Measurements from ENCODE around the gene PEPD. TPM values are rescaled to one million over a fixed set of nuclear protein-coding genes. Genes with fewer than 3 reads are reported as not detected.

The PEPD gene
- polyA plus RNA-seq, 3 donors, result 61.5 to 218 (median 171) TPM

DNA sequence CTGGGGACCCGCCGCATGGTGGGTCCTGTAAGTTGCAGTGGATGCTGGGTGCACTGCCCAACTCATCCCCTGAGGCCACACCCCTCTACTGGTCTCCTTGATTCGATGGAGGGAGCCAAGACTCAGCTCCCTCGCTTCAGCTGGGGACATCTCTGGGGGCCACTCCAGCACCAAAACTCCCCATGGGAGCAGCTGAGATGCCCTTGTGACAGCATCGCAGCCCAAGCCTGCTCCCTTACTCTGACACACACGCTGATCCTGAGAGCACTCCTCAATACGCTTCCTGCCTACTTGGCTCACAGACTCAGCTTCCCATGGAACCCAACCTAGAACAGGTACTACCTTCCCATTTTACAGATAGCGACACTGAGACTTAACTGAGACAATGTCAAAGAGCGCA, 56.2 kb downstream of the PEPD start:
- Histone ChIP-seq H3K9me3 (replicated peaks in 1 of 2; ENCODE audit: control insufficient read depth in 1 of 2, insufficient read depth in 1 of 2, low read length in 2 of 2) (no peaks in the 10 kb centered on the region), H3K36me3 (replicated peaks in 1 of 2; ENCODE audit: control insufficient read depth in 1 of 2, insufficient read depth in 2 of 2, low read length in 2 of 2) (peaks cover 6 to 11% of the 10 kb centered on the region in 2 donors), H3K4me3 (replicated peaks in 1 of 3; ENCODE audit: low read depth in 2 of 3, low read length in 3 of 3) (no peak overlapping the region), H3K27ac (ENCODE audit: low read depth in 1 of 2, low read length in 2 of 2) (no peak overlapping the region), H2AFZ (ENCODE audit: insufficient read depth, low read depth, low read length, poor library complexity, severe bottlenecking) (no peak overlapping the region), H4K20me1 (ENCODE audit: insufficient read depth, low read length) (no peaks in the 10 kb centered on the region), H3K4me1 (ENCODE audit: control insufficient read depth in 1 of 2, insufficient read depth in 2 of 2, low read length in 2 of 2) (no peaks in the 10 kb centered on the region), H3K4me2 (replicated peaks; ENCODE audit: extremely low read depth, low read length, poor library complexity, severe bottlenecking) (no peak overlapping the region), H3K27me3 (ENCODE audit: control insufficient read depth in 2 of 2, insufficient read depth in 2 of 2, low read length in 2 of 2) (no peaks in the 10 kb centered on the region), H3K9ac (ENCODE audit: insufficient read depth, low read length, poor library complexity, severe bottlenecking) (no peak overlapping the region), H3K79me2 (ENCODE audit: insufficient read depth, low read length) (no peaks in the 10 kb centered on the region)
- peak overlapping the region in 1 of 7 donors; percentile 48 for H3K27ac Mint-ChIP-seq
- TF ChIP-seq, protein P1, sequence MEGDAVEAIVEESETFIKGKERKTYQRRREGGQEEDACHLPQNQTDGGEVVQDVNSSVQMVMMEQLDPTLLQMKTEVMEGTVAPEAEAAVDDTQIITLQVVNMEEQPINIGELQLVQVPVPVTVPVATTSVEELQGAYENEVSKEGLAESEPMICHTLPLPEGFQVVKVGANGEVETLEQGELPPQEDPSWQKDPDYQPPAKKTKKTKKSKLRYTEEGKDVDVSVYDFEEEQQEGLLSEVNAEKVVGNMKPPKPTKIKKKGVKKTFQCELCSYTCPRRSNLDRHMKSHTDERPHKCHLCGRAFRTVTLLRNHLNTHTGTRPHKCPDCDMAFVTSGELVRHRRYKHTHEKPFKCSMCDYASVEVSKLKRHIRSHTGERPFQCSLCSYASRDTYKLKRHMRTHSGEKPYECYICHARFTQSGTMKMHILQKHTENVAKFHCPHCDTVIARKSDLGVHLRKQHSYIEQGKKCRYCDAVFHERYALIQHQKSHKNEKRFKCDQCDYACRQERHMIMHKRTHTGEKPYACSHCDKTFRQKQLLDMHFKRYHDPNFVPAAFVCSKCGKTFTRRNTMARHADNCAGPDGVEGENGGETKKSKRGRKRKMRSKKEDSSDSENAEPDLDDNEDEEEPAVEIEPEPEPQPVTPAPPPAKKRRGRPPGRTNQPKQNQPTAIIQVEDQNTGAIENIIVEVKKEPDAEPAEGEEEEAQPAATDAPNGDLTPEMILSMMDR (IDR thresholded peaks at IDR 0.05), result no peak
- intact Hi-C loops (cut with micrococcal nuclease), result no loop called here
- no peak overlapping the region for H3K4me3 Mint-ChIP-seq
- WGBS (ENCODE audit: insufficient coverage), result 96% methylated on average over 7 of the region's 9 CpGs
- no peak for DNase-seq
- H3K36me3 Mint-ChIP-seq, result peaks cover 13 to 15% of the 10 kb centered on the region in 2 donors
- peaks cover 4% of the 10 kb centered on the region for H3K4me1 Mint-ChIP-seq
- H3K9me3 Mint-ChIP-seq, result no peaks in the 10 kb centered on the region
- H3K27me3 Mint-ChIP-seq (ENCODE audit: low read depth in 3 of 3), result peaks cover 0 to 4% (median 0%) of the 10 kb centered on the region in 3 donors

DNA sequence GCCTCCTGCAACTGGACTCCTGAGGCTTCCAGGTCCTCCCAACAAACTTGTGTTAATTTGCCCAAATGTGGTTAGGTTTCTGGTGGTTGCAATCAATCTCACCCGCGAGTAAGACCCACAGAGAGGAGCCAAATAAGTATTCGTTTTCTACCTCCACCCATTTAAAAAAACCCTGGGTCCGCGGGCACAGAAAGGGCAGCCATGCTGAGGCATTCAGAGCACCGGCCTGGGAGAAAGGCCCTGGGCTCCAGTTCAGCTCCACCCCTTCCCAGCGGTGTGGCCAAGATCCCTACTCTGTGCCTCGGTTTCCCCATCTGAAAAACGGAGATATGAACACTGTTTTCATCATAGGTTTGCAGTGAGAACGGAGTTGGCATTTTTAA, 56.9 kb downstream of the PEPD start:
- DNase-seq, result no peak
- Histone ChIP-seq H3K27ac (ENCODE audit: low read depth in 1 of 2, low read length in 2 of 2) (no peak overlapping the region), H4K20me1 (ENCODE audit: insufficient read depth, low read length) (no peaks in the 10 kb centered on the region), H2AFZ (ENCODE audit: insufficient read depth, low read depth, low read length, poor library complexity, severe bottlenecking) (no peak overlapping the region), H3K79me2 (ENCODE audit: insufficient read depth, low read length) (no peaks in the 10 kb centered on the region), H3K27me3 (ENCODE audit: control insufficient read depth in 2 of 2, insufficient read depth in 2 of 2, low read length in 2 of 2) (no peaks in the 10 kb centered on the region), H3K4me2 (replicated peaks; ENCODE audit: extremely low read depth, low read length, poor library complexity, severe bottlenecking) (no peak overlapping the region), H3K9ac (ENCODE audit: insufficient read depth, low read length, poor library complexity, severe bottlenecking) (no peak overlapping the region), H3K9me3 (replicated peaks in 1 of 2; ENCODE audit: control insufficient read depth in 1 of 2, insufficient read depth in 1 of 2, low read length in 2 of 2) (no peaks in the 10 kb centered on the region), H3K36me3 (replicated peaks in 1 of 2; ENCODE audit: control insufficient read depth in 1 of 2, insufficient read depth in 2 of 2, low read length in 2 of 2) (peaks cover 6 to 11% of the 10 kb centered on the region in 2 donors), H3K4me3 (replicated peaks in 1 of 3; ENCODE audit: low read depth in 2 of 3, low read length in 3 of 3) (no peak overlapping the region), H3K4me1 (ENCODE audit: control insufficient read depth in 1 of 2, insufficient read depth in 2 of 2, low read length in 2 of 2) (no peaks in the 10 kb centered on the region)
- WGBS (ENCODE audit: insufficient coverage), result 90% methylated on average over 10 of the region's 10 CpGs
- Mint-ChIP-seq H3K27me3 (ENCODE audit: low read depth in 3 of 3) (peaks cover 0 to 4% (median 2%) of the 10 kb centered on the region in 3 donors), H3K4me3 (no peak overlapping the region), H3K4me1 (peaks cover 4% of the 10 kb centered on the region), H3K27ac (no peak overlapping the region), H3K9me3 (no peaks in the 10 kb centered on the region), H3K36me3 (peaks cover 13 to 15% of the 10 kb centered on the region in 2 donors)
- intact Hi-C loops (cut with micrococcal nuclease), result no loop called here
- TF ChIP-seq, protein P1 (IDR thresholded peaks at IDR 0.05), result no peak
